ENCODE results near the gene JAK2. TPM values are rescaled to one million over a fixed set of nuclear protein-coding genes. Genes with fewer than 3 reads are reported as not detected.

Gene JAK2
- total RNA-seq, 1 donor from 2014 or later = 6.7 TPM

GRCh38 chr9:4982721-4983482 lies 2.2 kb upstream of the JAK2 start:
- H3K36me3 Mint-ChIP-seq = no peaks in the 10 kb centered on the region
- DNase-seq (ENCODE audit: low spot score in 2 of 2, unreplicated experiment in 2 of 2) = no peak
- H3K27ac Mint-ChIP-seq = no peak overlapping the region
- no peak overlapping the region for H3K4me3 Mint-ChIP-seq
- TF ChIP-seq CTCF (IDR thresholded peaks at IDR 0.05; ENCODE audit: unreplicated experiment) = no peak
- peaks cover 18% of the 10 kb centered on the region for H3K4me1 Mint-ChIP-seq
- peaks cover 3% of the 10 kb centered on the region for H3K27me3 Mint-ChIP-seq (ENCODE audit: low read depth)
- no peaks in the 10 kb centered on the region for H3K9me3 Mint-ChIP-seq

DNA sequence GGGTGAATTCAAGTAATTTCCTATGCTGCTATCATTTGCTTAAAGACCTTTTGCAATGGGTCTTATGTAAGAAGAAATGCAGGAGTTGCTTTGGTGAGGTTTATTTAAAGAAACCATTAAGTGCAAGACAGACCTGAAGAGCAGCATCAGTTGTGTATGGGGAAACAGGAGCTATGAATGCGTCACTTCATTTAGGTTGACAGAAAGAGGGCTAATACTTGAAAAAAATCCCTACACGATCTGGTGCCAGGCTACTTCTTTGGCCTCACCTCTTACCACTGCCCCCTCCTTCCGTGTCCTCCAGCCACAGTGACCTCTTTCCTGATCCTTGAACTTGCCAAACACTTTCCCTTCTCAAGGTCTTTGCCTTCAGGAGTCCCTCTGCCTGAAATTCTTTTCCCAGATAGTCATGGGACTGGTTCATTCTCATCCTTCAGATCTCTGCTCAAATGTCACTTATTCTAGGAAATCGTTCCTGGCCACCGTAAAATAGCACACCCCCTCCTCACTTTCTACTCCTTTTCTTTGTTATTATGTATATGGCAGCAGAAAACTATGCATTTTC lies 1.4 kb upstream of the JAK2 start:
- no peak for TF ChIP-seq CTCF (IDR thresholded peaks at IDR 0.05; ENCODE audit: unreplicated experiment)
- peak overlapping the region; percentile 98 for H3K27ac Mint-ChIP-seq
- DNase-seq (ENCODE audit: low spot score in 2 of 2, unreplicated experiment in 2 of 2) = no peak
- H3K9me3 Mint-ChIP-seq = no peaks in the 10 kb centered on the region
- peaks cover 3% of the 10 kb centered on the region for H3K27me3 Mint-ChIP-seq (ENCODE audit: low read depth)
- H3K4me1 Mint-ChIP-seq = peaks cover 18% of the 10 kb centered on the region
- H3K36me3 Mint-ChIP-seq = no peaks in the 10 kb centered on the region
- H3K4me3 Mint-ChIP-seq = peak overlapping the region; percentile 94

DNA sequence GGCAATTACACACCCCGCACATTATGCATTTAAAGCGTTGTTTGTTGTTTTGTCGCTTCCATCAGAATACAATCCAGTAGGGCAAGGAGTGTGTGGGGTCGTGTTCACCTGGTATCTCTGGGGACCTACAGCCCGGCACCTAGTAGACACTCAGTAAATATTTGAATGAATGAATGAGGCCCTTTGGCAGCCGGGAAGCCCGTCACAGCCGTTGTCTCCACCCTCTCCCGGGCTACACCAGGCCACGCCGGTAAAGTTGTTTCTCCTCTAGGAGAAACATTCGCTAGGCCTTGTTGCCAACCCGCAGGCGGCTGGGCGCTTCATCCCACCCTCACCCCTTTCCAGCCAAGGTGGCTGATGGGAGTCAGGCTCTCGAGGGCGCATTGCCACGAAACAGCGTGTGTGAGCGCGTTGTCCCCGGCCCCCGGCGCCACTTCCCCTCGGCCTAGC lies 876 bp upstream of the JAK2 start:
- Mint-ChIP-seq H3K9me3 (no peaks in the 10 kb centered on the region), H3K27ac (peak overlapping the region; percentile 98), H3K27me3 (ENCODE audit: low read depth) (peaks cover 3% of the 10 kb centered on the region), H3K4me3 (peak overlapping the region; percentile 94), H3K36me3 (no peaks in the 10 kb centered on the region), H3K4me1 (peaks cover 18% of the 10 kb centered on the region)
- TF ChIP-seq CTCF (IDR thresholded peaks at IDR 0.05; ENCODE audit: unreplicated experiment) = no peak
- no peak for DNase-seq (ENCODE audit: low spot score in 2 of 2, unreplicated experiment in 2 of 2)

DNA sequence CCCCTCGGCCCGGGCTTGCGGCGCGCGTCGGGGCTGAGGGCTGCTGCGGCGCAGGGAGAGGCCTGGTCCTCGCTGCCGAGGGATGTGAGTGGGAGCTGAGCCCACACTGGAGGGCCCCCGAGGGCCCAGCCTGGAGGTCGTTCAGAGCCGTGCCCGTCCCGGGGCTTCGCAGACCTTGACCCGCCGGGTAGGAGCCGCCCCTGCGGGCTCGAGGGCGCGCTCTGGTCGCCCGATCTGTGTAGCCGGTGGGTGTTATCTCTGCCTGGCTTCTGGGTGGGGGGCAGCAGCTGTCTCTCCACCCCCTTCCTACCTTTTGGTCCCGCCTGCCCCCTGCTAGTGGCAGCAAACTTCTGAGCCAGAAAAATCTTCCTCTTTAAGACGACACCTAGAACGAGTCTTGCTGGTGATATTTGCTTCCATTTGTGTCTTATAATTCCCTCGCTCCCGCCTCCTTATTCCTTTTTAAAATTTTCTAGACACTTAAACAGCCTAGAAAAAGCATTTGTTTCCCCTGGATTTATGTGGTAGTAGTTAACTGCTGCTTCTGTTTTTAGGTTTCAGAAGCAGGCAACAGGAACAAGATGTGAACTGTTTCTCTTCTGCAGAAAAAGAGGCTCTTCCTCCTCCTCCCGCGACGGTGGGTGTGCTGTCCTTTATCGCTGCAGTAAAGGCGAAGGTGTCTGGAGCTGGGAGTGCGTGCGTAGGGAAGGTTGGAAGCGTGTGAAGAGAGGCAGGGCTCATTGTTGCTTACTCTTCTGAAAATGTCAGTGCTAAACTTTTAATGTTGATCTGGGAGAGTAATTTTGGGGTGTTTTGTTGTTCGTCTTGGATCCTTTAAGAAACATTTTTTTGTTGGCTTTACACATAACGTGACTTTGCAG lies 554 bp downstream of the JAK2 start:
- H3K9me3 Mint-ChIP-seq = no peaks in the 10 kb centered on the region
- H3K27me3 Mint-ChIP-seq (ENCODE audit: low read depth) = peaks cover 3% of the 10 kb centered on the region
- H3K36me3 Mint-ChIP-seq = no peaks in the 10 kb centered on the region
- peak overlapping the region; percentile 94 for H3K4me3 Mint-ChIP-seq
- DNase-seq (ENCODE audit: low spot score in 2 of 2, unreplicated experiment in 2 of 2) = peak in 1 of 2 experiments; percentile 53
- peak overlapping the region; percentile 84 for H3K27ac Mint-ChIP-seq
- H3K4me1 Mint-ChIP-seq = peaks cover 18% of the 10 kb centered on the region
- TF ChIP-seq CTCF (IDR thresholded peaks at IDR 0.05; ENCODE audit: unreplicated experiment) = no peak

- Mint-ChIP-seq H3K4me3 (peak overlapping the region; percentile 94), H3K4me1 (peaks cover 18% of the 10 kb centered on the region), H3K9me3 (no peaks in the 10 kb centered on the region), H3K36me3 (no peaks in the 10 kb centered on the region), H3K27ac (peak overlapping the region; percentile 84), H3K27me3 (ENCODE audit: low read depth) (peaks cover 3% of the 10 kb centered on the region)
- no peak for TF ChIP-seq CTCF (IDR thresholded peaks at IDR 0.05; ENCODE audit: unreplicated experiment)
- DNase-seq (ENCODE audit: low spot score in 2 of 2, unreplicated experiment in 2 of 2) = no peak
Observed at GRCh38 chr9:4986296-4986695, 1.2 kb downstream of the JAK2 start.
